ENCODE data around the gene GSTM2.
"Not testable (repeated sequence)": the region's sequence is repeated elsewhere in the genome, so short reads cannot be mapped to it uniquely, and the experiment has no call there.

The GSTM2 gene

GRCh38 chr1:109664671-109665070 is 3.2 kb upstream of the GSTM2 start:
- H3K4me1 Mint-ChIP-seq (ENCODE audit: low read depth in 2 of 2), result peaks cover 0 to 7% of the 10 kb centered on the region in 2 donors
- no peak for DNase-seq
- no peaks in the 10 kb centered on the region for H3K27me3 Mint-ChIP-seq
- no peak for ATAC-seq (replicated peaks)
- H3K9me3 Mint-ChIP-seq, result no peaks in the 10 kb centered on the region
- no peak overlapping the region for H3K4me3 Mint-ChIP-seq
- peaks cover 3% of the 10 kb centered on the region for H3K36me3 Mint-ChIP-seq (ENCODE audit: insufficient read depth)
- no peak overlapping the region for H3K27ac Mint-ChIP-seq

GRCh38 chr1:109668123-109668775 is 392 bp downstream of the GSTM2 start:
- DNase-seq, result no peak
- H3K27me3 Mint-ChIP-seq, result no peaks in the 10 kb centered on the region
- no peaks in the 10 kb centered on the region for H3K9me3 Mint-ChIP-seq
- peaks cover 6 to 13% of the 10 kb centered on the region in 2 donors for H3K4me1 Mint-ChIP-seq (ENCODE audit: low read depth in 2 of 2)
- ATAC-seq (replicated peaks), result no peak
- no peak overlapping the region for H3K27ac Mint-ChIP-seq
- H3K36me3 Mint-ChIP-seq (ENCODE audit: insufficient read depth), result peaks cover 3% of the 10 kb centered on the region
- peak overlapping the region; percentile 47 to 54 for H3K4me3 Mint-ChIP-seq

GRCh38 chr1:109669246-109669948 is 1.5 kb downstream of the GSTM2 start:
- H3K27ac Mint-ChIP-seq, result peak overlapping the region in 1 of 2 donors; percentile 3

GRCh38 chr1:109669949-109670302 is 2.1 kb downstream of the GSTM2 start:
- not testable (repeated sequence) for H3K9me3 Mint-ChIP-seq; ATAC-seq (replicated peaks); H3K36me3 Mint-ChIP-seq (ENCODE audit: insufficient read depth); DNase-seq; H3K27me3 Mint-ChIP-seq
- peak overlapping the region; percentile 32 to 67 for H3K4me3 Mint-ChIP-seq
- H3K4me1 Mint-ChIP-seq (ENCODE audit: low read depth in 2 of 2), result peaks cover 6 to 13% of the 10 kb centered on the region in 2 donors
- peak overlapping the region in 1 of 2 donors; percentile 3 for H3K27ac Mint-ChIP-seq

More at GRCh38 chr1:109669246-109669948, 1.5 kb downstream of the GSTM2 start:
- peaks cover 3% of the 10 kb centered on the region for H3K36me3 Mint-ChIP-seq (ENCODE audit: insufficient read depth)
- H3K4me1 Mint-ChIP-seq (ENCODE audit: low read depth in 2 of 2), result peaks cover 6 to 13% of the 10 kb centered on the region in 2 donors
- DNase-seq, result no peak
- H3K27me3 Mint-ChIP-seq, result no peaks in the 10 kb centered on the region
- peak; percentile 43 for ATAC-seq (replicated peaks)
- H3K4me3 Mint-ChIP-seq, result peak overlapping the region; percentile 32 to 67
- H3K9me3 Mint-ChIP-seq, result no peaks in the 10 kb centered on the region

- peak overlapping the region in 1 of 2 donors; percentile 39 for H3K27ac Mint-ChIP-seq
- H3K9me3 Mint-ChIP-seq, result no peaks in the 10 kb centered on the region
Observed at GRCh38 chr1:109671067-109671466, 3.2 kb downstream of the GSTM2 start.

GRCh38 chr1:109673861-109674260 is 6.0 kb downstream of the GSTM2 start:
- not testable (repeated sequence) for H3K27me3 Mint-ChIP-seq; H3K27ac Mint-ChIP-seq; H3K36me3 Mint-ChIP-seq (ENCODE audit: insufficient read depth); DNase-seq; H3K4me3 Mint-ChIP-seq; H3K9me3 Mint-ChIP-seq; ATAC-seq (replicated peaks)
- H3K4me1 Mint-ChIP-seq (ENCODE audit: low read depth in 2 of 2), result peaks cover 6 to 10% of the 10 kb centered on the region in 2 donors

More at GRCh38 chr1:109671067-109671466, 3.2 kb downstream of the GSTM2 start:
- Mint-ChIP-seq H3K36me3 (ENCODE audit: insufficient read depth) (peaks cover 3% of the 10 kb centered on the region), H3K4me3 (no peak overlapping the region), H3K4me1 (ENCODE audit: low read depth in 2 of 2) (peaks cover 6 to 13% of the 10 kb centered on the region in 2 donors), H3K27me3 (no peaks in the 10 kb centered on the region)
- DNase-seq, result no peak
- no peak for ATAC-seq (replicated peaks)

GRCh38 chr1:109676683-109677381 is 9.0 kb downstream of the GSTM2 start:
- H3K27ac Mint-ChIP-seq; H3K9me3 Mint-ChIP-seq; H3K4me3 Mint-ChIP-seq; H3K27me3 Mint-ChIP-seq; H3K4me1 Mint-ChIP-seq (ENCODE audit: low read depth in 2 of 2); ATAC-seq (replicated peaks); DNase-seq; H3K36me3 Mint-ChIP-seq (ENCODE audit: insufficient read depth): not testable (repeated sequence)

GRCh38 chr1:109677459-109677858 is 9.6 kb downstream of the GSTM2 start:
- H3K27me3 Mint-ChIP-seq, result no peaks in the 10 kb centered on the region
- ATAC-seq (replicated peaks), result no peak
- no peaks in the 10 kb centered on the region for H3K4me1 Mint-ChIP-seq (ENCODE audit: low read depth in 2 of 2)
- no peak for DNase-seq
- no peaks in the 10 kb centered on the region for H3K9me3 Mint-ChIP-seq
- no peaks in the 10 kb centered on the region for H3K36me3 Mint-ChIP-seq (ENCODE audit: insufficient read depth)
- no peak overlapping the region for H3K4me3 Mint-ChIP-seq
- H3K27ac Mint-ChIP-seq, result no peak overlapping the region

- not testable (repeated sequence) for H3K4me3 Mint-ChIP-seq; H3K36me3 Mint-ChIP-seq (ENCODE audit: insufficient read depth); H3K4me1 Mint-ChIP-seq (ENCODE audit: low read depth in 2 of 2); ATAC-seq (replicated peaks); H3K27ac Mint-ChIP-seq; H3K9me3 Mint-ChIP-seq; H3K27me3 Mint-ChIP-seq; DNase-seq
Observed at GRCh38 chr1:109678637-109679036, 10.8 kb downstream of the GSTM2 start.

GRCh38 chr1:109684777-109685176 is 16.9 kb downstream of the GSTM2 start:
- H3K27me3 Mint-ChIP-seq; H3K4me1 Mint-ChIP-seq (ENCODE audit: low read depth in 2 of 2); H3K4me3 Mint-ChIP-seq: not testable (repeated sequence)

GRCh38 chr1:109685399-109685798 is 17.5 kb downstream of the GSTM2 start:
- not testable (repeated sequence) for H3K9me3 Mint-ChIP-seq; H3K27me3 Mint-ChIP-seq; ATAC-seq (replicated peaks); DNase-seq; H3K36me3 Mint-ChIP-seq (ENCODE audit: insufficient read depth); H3K4me3 Mint-ChIP-seq; H3K4me1 Mint-ChIP-seq (ENCODE audit: low read depth in 2 of 2); H3K27ac Mint-ChIP-seq

More at GRCh38 chr1:109684777-109685176, 16.9 kb downstream of the GSTM2 start:
- H3K36me3 Mint-ChIP-seq (ENCODE audit: insufficient read depth); ATAC-seq (replicated peaks); DNase-seq; H3K9me3 Mint-ChIP-seq; H3K27ac Mint-ChIP-seq: not testable (repeated sequence)

- DNase-seq; H3K36me3 Mint-ChIP-seq (ENCODE audit: insufficient read depth); H3K4me3 Mint-ChIP-seq; H3K9me3 Mint-ChIP-seq; H3K27me3 Mint-ChIP-seq; H3K27ac Mint-ChIP-seq; ATAC-seq (replicated peaks); H3K4me1 Mint-ChIP-seq (ENCODE audit: low read depth in 2 of 2): not testable (repeated sequence)
Observed at GRCh38 chr1:109685890-109686289, 18.0 kb downstream of the GSTM2 start.

GRCh38 chr1:109687109-109687508 is 19.3 kb downstream of the GSTM2 start:
- ATAC-seq (replicated peaks); H3K27me3 Mint-ChIP-seq; H3K4me1 Mint-ChIP-seq (ENCODE audit: low read depth in 2 of 2); H3K9me3 Mint-ChIP-seq; H3K4me3 Mint-ChIP-seq; H3K36me3 Mint-ChIP-seq (ENCODE audit: insufficient read depth); H3K27ac Mint-ChIP-seq; DNase-seq: not testable (repeated sequence)
